HG03025 (cell line): ENCODE results near the gene PTPRT.

Source experiments
- ATAC-seq: cut with Tn5 transposase; IDR thresholded peaks from one replicate; pipeline ENCODE4 v1.9.1; 2021; ENCODE audit warnings: mild to moderate bottlenecking, moderate library complexity; ENCODE audit not compliant: unreplicated experiment, low FRiP score

PTPRT gene

DNA sequence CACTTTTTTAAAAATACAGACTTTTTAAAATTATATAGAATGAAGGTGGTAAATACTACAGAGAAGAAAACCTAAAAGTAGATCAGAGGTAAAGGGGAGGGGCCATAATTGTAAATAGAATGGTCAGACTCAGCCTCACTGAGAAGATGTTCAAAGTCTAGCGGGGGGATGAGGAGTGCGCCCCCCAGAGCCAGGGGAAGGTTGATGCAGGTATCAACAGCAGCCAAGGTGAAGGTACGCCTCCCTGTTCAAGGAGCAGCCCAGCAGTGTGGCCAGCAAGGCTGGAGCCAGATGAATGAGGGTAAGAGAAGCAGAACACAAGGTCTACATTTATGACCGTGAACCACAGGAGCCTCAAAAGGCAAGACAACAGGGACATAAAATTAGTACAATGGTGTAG lies 204.1 kb downstream of the PTPRT start:
- ATAC-seq, result no peak

DNA sequence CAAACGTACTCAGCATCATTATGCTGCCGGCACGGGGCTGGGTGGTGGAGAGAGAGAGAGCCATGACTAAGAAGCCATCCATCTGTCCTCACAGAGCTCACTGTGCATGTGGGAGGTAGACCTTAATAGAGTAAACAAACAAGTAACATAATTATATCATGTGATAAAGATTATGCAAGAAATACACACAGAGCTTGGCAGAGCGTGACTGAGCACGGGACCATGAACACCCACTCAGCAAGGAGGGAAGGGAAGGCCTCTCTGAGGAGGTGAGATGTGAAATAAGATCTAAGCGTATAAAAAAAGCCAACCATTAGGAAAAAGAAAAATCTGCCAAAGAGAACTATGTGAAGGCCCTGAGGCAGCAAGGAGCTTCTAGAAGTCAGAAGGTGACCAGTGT lies 207.5 kb downstream of the PTPRT start:
- ATAC-seq, result no peak

DNA sequence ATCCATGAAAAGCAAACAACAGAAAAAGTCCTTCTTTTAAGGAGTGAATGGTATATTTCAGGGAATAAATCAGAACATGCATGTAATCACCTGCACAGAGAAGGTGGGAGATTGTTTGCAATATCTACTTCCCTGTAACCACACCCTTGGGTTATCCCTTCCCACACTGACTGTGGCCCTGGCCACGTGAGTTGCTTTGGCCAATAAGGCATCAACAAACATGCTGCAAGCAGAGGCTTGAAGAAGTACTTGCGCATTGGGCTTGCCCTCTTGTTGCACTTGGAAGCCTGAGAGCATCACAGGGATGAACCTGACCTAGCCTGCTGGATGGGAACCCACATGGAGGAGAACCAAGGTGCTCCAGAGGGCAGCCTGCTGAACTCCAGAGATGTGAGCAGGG lies 208.5 kb downstream of the PTPRT start:
- ATAC-seq, result no peak

DNA sequence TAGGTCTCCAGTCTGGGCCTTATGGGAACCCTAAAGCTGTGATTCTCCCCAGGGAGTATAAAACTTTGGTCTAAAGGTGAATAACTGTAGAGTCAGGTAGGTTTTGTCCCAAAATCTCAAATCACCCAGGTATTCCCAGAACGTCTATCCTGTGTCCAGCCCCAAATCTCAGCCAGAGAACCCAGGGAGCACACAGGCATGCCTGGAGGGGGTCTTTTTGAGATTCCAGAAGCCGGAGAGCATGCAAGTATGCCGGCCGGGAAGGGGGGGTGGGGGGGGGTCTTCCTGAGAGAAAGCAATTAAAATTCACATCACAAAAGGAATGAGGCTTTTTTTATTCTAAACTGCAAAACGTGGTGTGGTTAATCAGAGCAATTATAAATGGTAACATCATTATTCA lies 210.0 kb downstream of the PTPRT start:
- ATAC-seq, result no peak

DNA sequence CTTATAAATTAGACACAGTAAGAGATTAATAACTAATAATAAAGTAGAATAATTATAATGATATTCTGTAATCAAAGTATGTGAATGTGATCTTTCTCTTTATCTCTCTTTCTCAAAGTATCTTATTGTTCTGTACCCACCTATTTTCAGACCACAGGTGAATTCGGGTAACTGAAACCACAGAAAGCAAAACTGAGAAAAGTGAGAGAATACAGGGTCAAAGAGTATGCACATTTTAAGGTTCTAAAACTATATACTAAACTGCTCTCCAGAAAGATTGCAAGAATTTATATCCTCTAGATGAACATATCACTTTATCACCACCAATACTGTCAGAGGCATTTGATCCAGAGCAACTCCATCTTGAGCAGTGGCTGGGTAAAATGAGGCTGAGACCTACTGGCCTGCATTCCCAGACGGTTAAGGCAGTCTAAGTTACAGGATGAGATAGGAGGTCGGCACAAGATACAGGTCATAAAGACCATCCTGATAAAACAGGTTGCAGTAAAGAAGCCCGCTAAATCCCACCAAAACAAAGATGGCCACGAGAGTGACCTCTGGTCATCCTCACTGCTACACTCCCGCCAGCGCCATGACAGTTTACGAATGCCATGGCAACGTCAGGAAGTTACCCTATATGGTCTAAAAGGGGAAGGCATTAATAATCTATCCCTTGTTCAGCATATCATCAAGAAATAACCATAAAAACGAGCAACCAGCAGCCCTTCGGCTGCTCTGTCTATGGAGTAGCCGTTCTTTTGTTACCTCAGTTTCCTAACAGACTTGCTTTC lies 211.3 kb downstream of the PTPRT start:
- no peak for ATAC-seq

DNA sequence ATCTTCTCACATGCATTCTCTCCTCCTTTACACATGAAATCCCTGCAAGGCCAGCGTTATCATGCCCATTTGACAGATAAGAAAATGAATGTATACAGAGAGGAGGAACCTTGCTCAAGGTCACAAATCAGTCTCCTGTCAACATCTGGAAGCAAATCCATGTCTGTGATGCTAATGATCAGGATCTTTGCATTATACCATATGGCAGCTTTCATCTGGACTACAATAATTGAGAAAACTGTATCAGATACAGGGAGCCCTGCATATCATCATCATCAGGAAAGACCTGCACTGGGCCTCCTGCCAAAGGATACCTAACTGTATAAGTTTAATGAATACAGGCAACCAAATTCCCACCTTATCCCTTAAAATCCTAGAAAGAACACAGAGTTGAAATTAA lies 213.7 kb downstream of the PTPRT start:
- no peak for ATAC-seq

DNA sequence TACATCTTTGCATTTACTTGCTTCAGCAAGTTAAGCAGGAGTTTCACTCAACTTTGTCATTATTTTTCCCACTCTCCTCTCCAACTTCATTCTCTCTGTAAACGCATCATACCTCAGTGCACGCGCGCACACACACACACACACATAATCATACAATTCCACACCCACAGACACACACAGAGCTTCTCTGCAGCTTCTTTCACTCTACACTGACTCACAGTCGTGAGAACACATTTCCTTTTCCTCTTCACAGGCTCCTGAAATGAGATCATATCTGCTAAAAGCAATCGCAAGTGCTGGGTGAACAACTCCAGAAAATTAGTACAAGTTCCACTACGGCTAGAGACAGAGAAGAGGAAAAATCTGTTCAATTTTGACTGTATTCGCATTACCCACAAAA lies 215.4 kb downstream of the PTPRT start:
- ATAC-seq, result no peak

DNA sequence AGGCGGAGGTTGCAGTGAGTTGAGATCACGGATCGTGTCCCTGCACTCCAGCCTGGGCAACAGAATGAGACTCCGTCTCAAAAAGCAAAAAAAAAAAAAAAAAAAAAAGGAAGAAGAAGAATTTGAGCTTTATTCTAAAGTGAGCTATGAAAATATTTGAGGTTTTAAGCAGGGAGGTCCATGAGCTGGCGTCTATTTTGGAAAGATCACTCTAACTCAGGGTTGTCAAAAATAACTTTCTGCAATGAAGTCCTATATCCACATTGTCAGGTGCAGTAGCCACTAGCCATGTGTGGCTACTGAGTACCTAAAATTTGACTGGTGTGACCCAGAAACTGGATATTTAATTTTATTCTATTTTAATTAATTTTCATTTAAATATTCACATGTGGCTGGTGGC lies 217.1 kb downstream of the PTPRT start:
- ATAC-seq, result no peak

DNA sequence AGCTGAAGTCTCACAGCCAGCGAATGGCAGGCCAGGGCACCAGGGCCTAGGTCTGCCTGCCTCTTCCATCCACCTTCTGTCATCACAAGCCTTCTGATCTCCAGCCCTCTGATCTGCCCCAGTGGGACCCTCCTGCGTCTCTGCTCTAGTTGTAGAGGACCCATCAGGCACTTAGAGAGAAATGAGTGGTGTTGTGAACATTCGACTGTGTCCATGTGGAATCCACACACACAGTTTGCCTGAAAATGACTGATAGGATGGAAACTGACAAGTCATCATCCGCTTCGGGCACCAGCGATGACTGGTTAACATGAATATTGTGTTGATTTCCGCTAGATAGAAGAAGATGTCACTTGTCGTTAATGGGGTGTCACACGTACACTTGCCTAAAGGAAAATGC lies 221.0 kb downstream of the PTPRT start:
- no peak for ATAC-seq

DNA sequence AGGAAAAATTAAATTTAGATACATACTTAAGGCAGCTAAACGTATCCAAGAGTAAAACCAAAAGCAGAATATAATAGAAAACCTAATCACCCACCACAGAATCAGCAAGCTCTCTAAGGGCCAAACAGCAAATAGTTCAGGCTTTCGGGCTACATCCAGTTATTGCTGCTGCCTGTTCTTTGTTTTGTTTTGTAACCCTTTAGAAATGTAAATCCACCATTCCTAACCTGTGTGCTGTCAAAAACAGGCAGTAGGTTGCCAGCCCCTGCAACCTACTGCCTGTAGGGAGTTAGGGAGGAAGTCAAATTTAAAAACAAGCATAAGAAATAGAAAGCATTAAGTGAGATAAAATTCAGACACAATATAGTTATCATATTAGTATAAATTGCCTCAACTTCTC lies 225.9 kb downstream of the PTPRT start:
- ATAC-seq, result no peak

DNA sequence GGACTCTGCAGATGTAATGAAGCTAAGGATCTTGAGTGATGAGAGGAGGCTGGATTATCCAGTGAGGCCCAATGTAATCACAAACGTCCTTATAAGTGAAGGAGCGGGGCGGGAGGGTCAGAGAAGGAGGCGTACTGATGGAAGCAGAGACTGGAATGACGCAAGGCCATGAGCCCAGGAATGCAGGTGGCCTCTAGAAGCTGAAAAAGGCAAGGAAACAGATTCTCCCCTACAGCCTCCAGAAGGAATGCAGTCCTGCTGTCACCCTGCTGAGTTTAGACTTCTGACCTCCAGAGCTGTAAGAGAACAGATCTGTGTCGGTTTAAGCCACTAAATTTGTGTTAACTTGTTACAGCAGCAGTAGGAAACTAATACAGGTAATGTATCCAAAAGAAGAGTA lies 227.9 kb downstream of the PTPRT start:
- ATAC-seq, result no peak

DNA sequence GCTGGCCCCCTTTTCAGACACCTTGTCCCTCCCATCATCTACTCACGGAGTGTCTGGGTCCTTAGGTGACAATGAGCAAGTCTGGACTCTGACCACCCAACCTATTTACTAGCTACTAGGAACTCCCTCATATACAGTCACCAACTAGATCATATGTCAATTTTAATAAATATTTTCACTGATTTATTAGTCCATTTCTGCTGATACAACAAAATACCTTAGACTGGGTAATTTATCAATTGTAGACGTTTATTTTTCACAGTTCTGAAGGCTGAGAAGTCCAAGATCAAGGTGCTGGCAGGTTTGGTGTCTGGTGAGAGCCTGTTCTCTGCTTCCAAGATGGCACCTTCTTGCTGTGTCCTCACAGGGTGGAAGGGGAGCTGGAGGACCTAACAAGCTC lies 229.7 kb downstream of the PTPRT start:
- ATAC-seq, result no peak

DNA sequence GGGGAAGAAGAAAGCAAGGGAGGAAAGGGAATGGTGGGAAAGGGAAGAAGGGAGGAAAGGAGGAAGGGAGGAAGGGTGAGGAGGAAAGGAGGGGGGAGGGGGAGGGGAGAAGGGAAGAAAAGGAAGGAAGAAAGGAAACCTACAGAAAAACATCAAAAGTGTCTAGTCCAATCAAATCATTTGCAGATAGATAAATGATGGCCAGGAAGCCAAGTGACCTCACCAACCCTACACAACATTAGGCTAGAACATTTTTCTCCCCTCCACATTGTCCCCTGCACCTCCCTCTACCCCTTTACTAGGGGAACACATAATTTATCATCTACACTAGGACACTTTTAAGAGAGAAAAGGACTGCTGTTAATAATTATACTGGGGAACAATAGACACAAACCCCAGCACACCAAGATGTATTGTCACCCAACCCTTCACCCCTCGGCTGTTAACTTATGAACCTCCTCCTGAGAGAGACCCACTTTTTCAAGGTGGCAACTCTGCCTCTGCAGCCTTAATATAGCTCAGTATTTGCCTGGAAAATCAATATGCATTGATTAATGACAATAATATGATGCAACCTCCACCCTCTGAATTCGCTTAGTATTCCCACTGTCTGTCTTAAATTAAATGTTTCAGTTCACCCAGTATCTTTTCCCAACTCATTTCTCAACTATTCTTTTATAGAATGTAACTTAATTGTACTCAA lies 231.2 kb downstream of the PTPRT start:
- no peak for ATAC-seq

DNA sequence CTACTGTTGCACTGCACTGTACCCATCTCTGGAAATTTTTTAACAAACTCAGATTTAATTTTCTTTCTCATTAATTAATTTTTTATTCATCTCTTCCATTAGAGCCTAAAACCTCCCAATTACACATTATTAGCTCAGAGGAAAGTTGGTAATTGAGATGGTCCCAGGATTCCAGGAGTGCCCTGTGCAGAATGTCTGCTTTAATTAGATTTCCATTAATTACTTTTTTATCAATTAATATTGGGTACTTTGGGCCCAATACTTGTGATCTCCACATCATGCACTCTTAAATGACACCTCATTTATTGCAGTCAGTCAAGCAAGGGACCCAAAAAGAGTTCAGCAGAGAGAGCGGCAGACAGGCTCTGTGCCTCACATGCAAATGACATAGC lies 232.0 kb downstream of the PTPRT start:
- no peak for ATAC-seq

DNA sequence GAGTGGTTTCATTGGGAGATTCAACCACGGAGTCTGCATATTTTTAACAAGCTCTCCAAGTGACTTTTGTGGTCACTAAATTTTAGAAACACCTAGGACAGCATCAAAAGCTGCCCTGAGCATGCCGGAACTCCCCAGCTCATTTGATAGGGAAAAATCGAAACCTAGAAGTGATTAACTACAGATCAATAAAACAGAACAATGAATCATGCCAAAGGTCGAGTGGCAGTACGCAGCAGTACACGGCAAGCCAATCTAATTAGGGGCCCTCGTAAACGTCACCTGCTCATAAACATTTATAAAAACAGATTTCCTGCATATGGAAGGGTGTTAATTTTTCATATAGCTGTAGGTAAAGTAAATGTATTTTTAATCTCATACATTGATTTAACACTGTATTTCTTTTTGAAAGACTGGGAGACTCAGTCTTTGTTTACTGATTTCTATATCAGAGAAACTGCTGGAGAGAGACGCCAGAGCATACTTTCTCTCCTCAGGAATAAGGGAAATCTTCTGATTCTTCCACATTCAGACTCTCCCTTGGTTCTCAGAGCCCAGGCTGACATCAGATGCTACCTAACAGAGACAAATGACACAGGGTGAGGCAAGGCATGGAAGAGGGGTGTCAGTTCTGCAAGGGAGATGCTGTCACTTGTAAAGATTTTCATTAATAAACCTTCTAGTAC lies 232.5 kb downstream of the PTPRT start:
- ATAC-seq, result no peak

DNA sequence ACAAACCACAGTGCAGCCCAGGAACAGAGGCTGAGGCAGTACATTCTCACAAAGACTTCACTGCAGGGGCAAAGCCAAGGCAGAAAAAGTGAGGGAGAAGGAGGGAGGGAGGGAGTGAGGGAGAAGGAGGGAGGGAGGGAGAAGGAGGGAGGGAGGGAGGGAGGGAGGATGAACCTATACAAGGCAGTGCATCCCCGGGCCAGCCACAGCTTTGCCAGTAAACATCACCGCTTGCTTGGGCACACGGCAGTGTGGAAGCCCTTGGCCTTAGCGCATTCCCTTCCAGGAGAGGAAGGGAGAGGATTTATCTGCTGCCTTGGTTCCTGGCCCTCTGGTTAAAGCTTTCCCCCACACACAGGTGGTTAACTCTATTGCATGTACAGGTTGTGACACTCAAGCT lies 234.0 kb downstream of the PTPRT start:
- ATAC-seq, result no peak

DNA sequence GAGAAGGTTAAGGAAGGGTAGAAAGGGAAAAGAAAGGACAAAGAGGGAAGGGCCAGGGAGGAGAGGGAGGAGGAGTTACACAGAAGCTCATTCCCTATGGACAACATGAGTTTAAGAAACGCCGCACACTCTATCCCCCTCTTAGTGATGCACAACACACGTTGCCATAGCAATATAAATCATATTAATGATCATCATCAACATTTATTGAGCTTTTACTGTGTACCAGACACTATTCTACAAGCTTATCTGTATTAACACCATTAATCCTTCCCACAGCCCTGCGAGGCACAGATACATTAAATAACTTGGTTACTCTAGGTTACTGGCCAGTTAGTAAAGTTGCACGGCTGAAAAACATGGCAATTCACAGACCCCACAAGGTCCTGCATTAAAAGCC lies 234.8 kb downstream of the PTPRT start:
- ATAC-seq, result no peak

DNA sequence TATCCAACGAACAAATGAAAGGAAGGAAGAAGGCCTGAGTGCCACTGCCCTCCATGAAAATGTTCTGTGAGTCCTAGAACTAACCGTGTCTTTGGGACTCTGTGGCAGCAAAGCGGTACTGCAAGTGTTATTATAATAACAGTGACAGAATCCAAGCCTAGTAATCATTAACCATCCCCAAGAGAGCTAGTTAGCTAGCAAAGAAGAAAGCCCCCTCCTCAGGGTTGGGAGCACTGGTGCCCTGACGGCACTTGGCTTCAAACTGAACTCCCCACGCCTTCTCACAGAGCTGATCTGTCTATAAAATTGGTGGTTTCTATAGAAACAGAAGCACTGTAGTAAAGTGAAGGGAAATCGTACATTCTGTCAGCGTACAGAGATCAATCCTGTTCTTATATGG lies 239.8 kb downstream of the PTPRT start:
- no peak for ATAC-seq

DNA sequence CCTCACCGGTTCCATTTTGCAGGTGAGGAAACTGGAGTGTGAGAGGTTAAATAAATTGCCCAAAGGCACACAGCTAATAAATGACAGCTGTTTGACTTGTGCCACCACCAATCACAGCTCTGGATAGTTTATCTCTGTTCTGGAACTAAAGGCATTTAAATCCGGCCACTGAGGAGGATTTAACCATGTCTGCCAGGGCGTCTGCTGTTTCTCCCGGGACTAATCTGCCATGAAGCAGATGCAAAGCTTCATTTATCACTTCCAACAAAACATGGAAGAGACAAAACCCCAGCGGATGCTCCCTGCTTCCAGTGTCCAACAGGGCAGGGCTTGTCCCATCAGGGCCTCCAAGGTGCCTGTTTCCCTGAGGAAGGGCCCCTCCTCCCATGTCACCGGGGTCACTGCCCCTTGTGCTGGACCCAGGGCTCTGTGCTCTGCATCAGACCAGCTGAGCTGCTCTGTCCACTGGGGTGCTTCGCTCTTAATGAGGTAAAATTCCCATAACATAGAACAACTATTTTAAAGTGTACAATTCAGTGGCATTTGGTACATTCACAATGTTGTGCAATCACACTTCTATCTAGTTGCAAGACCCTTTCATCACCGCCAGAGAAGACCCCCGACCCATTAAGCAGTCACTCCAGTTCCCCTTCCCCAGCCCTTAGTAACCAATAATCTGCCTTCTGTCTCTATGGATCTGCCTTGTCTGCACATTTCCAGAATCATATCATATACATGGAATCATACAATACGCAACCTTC lies 244.3 kb downstream of the PTPRT start:
- ATAC-seq, result no peak

DNA sequence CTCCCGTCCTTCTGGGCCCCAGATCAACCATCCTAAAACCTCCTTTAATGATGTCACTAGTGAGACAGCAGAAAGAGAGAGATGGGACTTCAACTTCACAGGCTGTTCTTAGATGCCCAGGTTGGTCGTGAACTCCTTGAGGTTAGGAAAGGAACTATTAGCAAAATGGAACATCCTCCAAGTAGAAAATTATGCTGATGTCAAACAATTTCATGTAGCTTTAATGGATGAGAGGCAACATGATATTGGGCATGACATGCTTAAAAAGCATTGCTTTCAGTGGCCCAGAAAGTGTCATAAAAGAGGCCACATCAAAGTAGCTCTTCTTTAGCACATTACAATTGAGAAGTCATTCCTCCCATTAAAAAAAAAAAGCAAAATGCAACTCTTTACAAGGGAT lies 248.1 kb downstream of the PTPRT start:
- ATAC-seq, result no peak
